ENCODE measurements around the gene SLC39A8.
"Not testable (repeated sequence)": the region's sequence is repeated elsewhere in the genome, so short reads cannot be mapped to it uniquely, and the experiment has no call there.

The SLC39A8 gene

DNA sequence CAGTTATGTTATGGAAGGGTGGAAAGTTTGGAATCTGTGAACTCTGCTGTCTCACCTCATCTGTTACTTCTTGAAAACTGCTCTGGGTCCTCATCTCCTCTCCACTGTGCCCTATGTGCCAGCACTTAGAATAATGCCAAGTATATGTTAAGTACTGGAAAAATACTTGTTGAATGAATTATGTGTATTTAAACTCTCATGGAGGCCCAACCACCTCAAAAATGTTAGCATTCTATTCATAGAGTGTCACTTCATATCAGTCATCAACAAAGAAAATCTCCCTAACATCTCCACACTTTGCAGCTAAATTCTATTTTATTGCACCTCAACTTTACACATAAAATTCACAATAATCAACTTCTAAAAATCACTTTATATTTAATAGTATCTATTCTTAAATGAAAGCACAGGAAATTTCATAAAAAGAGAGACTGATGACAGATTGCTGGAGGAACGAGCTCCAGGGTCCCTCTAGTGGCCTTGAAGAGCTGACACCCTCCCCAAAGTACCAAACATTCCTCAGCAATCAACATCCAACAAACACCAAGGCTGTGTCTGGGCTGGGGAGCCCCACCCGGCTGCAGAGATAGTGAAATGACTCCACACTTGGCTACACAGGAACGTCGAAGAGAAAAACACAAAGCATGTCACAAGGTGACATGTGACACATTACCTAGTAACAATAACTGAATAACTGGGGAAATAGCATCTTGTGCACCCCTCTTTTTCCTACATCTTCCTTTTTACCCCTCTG, 45.8 kb downstream of the SLC39A8 start:
- DNase-seq, result peak in 15 of 51 donors; percentile 0 to 25 (median 2)

DNA sequence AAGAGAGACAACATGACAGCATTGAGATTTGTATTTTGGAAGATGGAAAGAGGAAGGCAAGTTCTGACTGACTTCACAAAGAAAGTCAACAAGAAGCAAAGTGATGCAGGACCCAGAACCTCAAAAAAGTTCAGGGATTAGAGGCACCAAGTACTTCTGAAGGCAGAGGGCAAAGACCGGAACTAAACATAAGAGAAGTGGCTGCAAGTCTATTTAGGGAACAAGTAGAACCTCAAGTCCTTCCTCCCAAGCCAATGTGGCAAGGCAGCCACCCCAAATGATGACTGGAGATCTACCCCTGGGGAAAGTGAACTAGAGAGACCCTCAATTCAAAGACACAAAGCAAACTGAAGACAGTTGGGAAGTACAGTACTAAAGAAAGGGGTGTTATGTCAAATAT, 46.6 kb downstream of the SLC39A8 start:
- no peak for DNase-seq

DNA sequence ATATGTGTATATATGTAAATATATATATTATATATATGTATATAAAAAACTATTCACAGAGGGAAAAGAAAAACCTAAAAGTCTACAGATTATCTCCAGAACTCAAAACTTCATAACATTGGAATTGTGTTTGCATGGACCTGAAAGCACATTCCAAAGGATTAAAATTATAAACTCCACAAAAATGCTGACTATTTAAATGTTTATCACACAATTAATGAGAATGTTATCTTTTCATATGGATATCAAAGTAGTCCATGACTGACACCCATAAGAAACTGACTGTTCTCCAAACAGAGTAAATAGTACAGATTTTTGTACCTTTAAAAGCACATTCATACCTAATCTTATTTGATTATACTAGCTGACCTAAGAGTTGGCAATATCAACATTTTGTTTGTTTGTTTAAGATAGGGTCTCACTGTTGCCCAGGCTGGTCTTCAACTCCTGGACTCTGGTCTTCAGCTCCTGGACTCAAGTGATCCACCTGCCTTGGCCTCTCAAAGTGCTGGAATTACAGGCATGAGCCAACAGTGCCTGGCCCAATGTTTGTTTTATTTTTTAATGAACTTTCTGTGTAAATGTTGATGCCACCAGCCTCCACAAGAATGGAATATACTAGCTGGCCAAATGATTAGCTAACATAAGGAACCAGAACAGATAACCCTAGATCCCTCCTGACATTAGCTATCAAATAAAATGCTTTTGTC, 50.0 kb downstream of the SLC39A8 start:
- no peak for DNase-seq

DNA sequence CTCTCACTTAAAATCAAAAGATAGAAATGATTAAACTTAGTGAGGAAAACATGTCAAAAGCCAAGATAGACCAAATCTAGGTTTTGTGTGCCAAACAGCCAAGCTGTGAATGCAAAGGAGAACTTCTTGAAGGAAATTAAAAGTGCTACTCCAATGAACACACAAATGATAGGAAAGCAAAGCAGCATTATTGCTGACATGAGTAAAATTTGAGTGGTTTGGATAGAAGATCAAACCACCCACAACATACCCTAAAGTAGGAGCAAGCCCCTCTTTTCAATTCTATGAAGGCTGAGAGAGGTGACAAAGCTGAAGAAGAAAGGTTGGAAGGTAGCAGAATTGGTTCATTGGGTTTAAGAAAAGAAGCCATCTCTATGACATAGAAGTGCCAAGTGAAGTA, 56.8 kb downstream of the SLC39A8 start:
- no peak for DNase-seq

DNA sequence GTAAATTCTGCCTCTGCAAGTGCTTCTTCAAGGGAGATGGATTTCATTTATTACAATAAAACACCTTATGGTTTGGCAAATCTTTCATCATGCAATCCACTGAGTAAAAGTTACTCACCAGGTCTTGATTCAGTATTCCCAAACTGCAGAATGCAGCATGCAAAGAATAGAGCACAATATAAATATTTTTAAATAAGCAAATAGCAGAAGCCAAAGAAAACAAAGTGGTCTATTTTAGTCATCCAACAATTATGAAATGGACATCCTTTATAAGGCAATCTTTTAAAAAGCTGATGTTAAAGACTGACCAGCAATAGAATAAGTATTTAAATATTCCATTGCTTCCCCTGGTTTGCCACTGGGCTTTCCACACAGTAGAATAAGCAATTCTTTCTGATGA, 59.5 kb downstream of the SLC39A8 start:
- DNase-seq, result no peak

DNA sequence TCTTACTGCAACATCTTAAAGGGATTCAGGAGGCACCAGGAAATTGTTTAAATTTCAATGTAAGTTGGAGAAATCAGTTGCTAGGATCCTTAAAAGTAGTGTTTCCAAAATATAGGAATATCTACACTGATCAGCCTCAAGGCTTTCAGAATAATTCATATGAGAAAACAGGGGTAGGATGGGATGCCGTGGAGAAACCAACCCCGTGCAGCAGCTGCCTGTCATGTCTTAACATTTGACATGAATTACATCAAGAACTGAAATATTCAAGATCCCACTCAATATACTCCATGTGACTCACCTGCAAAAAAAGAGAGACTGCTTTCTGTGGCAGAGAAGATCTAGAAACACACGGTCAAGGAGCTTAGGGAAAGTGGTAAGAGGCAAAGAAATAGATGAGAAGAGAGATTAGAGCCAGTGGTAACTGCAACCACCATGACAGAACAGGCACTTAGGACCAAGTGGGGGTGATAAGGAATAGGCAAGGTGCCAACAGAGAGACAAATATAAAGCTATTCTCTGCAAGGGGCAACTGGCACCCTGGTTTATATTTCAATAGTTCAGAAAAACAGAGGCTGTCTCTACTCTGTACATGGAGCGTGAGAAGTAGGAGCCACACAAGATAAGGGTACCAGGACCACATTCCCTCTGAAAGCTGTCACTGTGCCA, 64.0 kb downstream of the SLC39A8 start:
- DNase-seq, result no peak

DNA sequence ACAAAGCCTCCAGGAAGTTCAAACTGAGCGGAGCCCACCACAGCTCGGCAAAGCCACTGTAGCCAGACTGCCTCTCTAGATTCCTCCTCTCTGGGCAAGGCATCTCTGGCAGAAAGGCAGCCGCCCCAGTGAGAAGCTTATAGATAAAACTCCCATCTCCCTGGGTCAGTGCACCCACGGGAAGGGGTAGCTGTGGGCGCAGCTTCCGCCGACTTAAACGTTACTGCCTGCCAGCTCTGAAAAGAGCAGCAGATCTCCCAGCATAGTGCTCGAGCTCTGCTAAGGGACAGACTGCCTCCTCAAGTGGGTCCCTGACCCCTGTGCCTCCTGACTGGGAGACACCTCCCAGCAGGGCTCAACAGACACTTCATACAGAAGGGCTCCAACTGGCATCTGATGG, 72.0 kb downstream of the SLC39A8 start:
- not testable (repeated sequence) for DNase-seq

DNA sequence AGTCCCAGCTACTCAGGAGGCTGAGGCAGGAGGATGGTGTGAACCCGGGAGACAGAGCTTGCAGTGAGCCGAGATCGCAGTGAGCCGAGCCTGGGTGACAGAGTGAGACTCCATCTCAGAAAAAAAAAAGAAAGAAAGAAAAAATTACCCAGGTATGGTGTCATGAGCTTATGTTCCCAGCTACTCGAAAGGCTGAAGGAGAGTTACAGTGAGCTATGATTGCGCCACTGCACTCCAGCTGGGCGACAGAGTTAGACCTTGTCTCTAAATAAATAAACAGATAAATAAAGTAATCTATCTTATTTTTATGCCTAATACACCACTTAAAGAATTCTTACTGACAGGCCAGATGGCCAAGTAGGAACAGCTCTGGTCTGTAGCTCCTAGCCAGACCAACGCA, 73.0 kb downstream of the SLC39A8 start:
- no peak for DNase-seq

DNA sequence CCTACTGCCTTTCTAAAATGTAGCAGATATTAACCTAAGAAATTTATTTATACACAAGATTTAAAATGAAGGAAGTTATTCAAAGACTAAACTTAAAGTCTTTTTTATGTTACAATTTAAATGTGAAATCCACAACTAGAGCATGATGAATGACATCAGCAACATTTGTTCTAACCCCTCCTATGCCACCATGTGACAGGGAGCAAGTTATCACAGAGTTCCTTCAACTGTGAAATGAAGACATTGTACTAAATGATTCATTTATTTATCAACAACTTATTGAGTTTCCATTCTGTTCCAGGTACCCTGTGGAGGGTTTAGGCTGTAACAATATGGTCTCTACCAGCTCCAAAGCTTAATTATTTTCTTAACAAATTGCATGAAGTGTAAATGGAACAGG, 76.9 kb downstream of the SLC39A8 start:
- DNase-seq, result no peak

DNA sequence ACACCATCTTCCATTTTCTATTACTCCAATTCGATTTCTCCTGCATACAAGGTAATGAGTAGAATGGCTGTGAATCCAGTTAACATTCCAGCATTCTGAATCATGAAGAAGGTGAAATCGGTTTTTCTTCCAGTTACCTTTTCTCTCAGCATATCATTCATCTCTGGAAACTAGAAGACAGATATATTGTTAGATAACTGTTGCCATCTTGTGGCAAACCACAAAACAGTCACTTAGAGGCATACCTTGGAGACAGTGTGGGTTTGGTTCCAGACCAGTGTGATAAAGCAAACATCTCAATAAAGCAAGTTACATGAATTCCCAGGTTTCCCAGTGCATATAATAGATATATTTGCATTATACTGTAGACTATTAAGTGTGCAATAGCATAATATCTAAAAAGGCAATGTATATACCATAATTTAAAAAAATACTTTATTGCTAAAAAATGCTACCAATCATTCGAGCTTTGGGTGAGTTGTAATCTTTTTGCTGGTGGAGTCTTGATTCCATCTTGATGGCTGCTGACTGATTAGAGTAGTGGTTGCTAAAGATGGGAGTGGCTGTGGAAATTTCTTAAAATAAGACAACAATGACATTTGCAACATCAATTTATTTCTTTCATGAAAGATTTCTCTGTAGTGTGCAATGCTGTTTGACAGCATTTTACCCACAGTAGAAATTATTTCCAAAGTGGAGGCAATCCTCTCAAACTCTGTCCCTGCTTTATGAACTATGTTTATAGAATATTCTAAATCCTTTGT, 82.1 kb downstream of the SLC39A8 start:
- DNase-seq, result peak in 3 of 51 donors; percentile 5 to 59 (median 6)

DNA sequence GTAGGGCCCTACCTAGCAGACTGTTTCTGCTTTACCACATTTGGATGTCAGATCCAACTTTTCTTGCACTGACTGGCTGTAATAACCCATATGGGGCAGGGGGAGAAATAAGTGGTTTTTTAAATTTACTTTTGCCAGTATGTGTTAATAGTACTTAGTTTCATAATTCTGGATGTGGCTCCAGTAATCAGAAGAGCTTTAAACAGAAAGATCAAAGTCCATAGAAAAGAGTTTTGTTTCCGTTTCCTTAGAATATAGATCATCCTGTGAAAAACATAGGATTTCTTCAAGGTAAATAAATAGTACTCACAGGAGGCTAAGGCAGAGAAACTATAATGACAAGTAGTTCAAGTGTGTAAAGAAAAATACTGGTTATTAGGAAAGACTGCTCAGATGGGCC, 85.6 kb downstream of the SLC39A8 start:
- DNase-seq, result no peak

DNA sequence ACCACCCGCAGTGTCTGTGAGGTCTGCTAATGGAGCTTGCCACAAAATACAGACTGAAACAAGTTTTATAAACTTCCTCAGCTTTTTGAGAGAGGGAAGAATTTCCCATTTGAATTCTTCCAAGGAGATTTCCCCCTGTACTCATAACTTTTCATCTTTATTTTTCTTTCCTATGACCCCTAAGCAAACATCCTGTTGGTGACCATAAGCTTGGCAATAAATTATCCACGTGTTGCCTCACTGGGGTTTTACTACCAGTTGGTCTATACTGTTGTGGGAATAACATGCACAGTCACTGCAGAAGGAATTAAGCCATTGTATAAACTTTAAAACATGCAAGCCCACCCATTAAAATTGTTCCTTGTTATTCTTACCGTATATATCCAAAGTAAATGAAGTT, 86.2 kb downstream of the SLC39A8 start:
- no peak for DNase-seq

DNA sequence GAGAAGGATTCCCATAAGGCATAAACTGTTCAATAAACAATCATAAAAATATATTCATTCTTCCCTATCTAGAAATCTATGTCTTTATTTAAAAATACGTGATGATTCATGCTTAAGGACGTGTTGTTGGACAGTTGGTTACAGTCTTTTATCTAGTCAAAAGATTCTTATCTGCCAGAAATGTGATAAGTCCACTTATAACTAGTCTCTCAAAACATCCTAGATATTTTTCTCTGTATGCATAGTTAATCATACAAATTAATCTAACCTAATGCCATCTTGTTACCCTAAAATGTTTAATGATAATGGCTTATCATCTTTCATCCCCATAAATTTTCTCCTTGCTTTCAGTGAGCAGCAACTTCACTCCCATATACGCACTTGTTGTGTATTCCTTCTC, 89.0 kb downstream of the SLC39A8 start:
- no peak for DNase-seq

DNA sequence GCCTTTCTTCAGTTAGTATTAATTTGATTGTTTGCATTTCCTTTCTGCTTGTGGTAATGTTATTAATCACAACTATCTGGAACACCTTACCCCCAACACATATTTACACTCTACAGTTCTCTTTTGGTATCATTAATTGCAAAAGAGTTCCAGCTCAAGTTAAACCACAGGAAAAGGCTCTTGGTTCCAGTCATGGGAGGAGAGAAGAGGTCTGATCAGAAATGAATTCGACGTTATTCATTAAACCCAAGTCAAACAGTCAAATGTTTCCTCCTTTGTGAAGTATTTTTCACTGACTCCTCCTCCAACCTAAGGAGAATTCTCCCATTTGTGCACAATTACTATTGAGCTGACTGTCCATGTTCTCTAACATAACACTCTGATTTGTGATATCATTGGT, 91.4 kb downstream of the SLC39A8 start:
- DNase-seq, result no peak

DNA sequence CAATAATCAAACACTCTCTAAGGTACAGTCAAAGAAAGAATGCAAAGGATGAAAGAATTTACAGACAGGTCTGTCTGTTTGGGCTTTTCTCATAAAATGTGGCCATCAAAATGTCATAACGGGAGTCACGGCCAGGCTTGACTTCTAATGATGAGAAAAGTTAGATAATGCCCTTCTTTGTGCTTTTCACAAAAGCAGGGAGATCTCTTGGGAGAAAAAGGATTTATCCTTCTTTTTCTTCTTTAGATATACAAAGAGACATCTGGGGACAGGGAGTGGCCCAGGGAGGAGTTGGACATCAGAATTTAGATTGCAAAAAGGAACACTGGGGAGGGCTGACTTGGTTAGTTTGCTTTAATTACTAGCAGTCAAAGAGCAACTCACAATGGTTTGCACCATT, 93.1 kb downstream of the SLC39A8 start:
- no peak for DNase-seq

DNA sequence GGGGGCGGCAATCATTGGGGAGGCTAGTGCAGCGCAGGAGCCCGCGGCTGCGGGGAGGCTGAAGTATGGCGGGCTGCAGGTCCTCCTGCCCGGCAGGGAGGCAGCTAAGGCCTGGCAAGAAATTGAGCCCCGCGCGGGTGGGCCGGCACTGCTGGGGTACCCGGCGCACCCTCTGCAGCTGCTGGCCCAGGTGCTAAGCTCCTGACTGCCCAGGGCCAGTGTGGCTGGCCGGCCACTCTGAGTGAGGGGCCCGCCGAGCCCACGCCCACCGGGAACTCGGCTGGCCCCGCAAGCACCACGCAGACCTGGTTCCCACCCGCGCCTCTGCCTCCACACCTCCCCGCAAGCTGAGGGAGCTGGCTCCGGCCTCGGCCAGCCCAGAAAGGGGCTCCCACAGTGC, 94.9 kb downstream of the SLC39A8 start:
- DNase-seq, result no peak

DNA sequence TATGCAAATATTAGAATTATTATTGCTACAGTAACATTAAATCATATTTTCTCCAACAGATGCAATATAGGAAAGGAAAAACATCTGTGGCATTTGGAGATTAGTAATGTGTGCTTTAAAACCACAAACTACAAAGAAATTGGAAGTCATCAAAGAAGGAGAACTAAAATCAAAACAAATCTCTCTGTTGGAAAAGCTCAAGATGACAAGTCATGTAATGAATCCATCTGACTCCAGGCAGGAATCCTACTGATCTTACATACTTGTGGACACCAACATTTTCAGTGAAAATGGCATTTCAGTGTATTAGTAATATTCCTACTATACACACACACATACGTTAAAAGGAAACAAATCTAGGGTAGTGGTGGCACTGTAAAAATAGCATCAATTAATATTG, 98.2 kb downstream of the SLC39A8 start:
- DNase-seq, result no peak

DNA sequence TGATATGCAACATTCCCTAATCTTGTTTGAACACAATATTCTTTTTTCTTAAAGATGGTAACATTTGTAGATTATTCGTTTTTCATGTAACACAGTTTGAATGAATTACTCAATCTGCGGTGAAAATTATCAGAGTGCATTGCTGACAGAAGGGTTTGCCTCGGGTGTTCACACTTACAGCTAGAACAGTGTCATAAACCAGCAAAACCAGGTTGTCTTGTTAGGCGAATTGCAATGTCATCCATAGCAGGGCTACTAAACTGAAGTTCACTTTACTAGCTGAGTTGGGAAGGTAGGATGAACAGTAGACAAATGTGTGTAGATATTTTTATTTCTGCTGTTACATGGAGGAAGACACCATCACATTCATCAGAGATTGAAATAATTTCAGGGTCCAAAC, 98.9 kb downstream of the SLC39A8 start:
- DNase-seq, result no peak

DNA sequence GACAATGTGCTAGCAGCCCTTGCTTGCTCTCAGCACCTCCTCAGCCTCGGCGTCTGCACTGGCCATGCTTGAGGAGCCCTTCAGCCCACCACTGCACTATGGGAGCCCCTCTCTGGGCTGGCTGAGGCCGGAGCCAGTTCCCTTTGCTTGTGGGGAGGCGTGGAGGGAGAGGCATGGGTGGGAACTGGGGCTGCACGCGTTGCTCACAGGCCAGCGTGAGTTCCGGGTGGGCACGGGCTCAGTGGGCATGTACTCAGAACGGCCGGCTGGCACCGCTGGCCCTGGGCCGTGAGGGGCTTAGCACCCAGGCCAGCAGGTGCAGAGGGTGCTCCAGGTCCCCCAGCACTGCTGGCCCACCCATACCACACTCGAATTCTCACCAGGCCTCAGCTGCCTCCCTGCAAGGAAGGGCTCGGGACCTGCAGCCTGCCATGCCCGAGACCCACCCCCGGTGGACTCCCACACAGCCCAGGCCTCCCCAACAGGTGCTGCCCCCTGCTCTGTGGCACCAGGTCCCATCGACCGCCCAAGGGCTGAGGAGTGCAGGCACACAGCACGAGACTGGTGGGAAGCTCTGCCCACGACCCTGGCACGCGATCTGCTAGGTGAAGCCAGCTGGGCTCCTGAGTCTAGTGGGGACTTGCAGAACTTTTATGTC, 100.3 kb downstream of the SLC39A8 start:
- DNase-seq, result no peak

DNA sequence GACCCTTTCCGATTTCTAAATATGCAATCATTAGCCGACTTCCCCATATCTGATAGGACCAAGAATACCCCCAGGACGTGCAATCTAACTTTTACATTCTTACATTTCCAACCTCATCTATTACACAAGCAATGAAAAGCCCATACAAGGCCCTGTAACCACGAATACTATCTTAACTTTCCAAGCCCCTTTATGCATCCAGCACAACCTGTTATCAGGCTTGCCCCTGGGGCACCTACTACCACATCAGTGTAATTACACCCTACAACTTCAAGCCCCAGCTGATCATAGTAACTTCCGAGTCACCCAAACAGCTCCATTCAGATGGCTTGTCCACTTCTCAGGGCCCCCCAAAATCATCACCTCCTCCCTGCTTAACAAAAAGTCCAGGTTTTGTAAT, 102.0 kb downstream of the SLC39A8 start:
- not testable (repeated sequence) for DNase-seq

DNA sequence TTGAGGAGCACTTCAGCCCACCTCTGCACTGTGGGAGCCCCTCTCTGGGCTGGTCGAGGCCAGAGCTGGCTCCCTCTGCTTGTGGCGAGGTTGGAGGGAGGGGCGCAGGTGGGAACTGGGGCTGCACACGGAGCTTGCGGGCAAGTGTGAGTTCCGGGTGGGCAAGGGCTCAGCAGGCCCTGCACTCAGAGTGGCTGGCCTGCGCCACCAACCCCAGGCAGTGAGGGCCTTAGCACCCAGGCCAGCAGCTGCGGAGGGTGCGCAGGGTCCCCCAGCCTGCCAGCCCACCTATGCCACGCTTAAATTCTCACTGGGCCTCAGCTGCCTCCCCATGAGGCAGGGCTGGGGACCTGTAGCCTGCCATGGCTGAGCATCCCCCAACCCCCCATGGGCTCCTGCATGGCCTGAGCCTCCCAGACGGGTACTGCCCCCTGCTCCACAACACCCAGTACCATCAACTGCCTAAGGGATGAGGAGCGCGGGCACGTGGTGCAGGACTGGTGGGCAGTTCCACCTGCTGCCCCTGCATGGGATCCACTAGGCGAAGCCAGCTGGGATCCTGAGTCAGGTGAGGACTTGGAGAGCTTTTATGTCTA, 110.9 kb downstream of the SLC39A8 start:
- DNase-seq, result no peak
